Endothelial cell of umbilical vein (primary cell): Measurements from ENCODE around the gene SLC30A1. TPM values are rescaled to one million over a fixed set of nuclear protein-coding genes. Genes with fewer than 3 reads are reported as not detected.

Experiments
- BruUV-seq: library from RNA; stranded (reverse); fragments of 400-500 nt; replicated peaks from 2 replicates; lab custom pipeline; 2021; lab: Mats Ljungman, UMichigan
- CTCF ChIA-PET: fragments of 300-600, 350-600 bp; sonication (Branson Sonifier 250); formaldehyde crosslinking; loops from one replicate; lab custom pipeline; 2021; ENCODE audit warnings: antibody characterized with exemption, inconsistent platforms; lab: Charles Lee
- POLR2A ChIA-PET: fragments of 300-600, 350-600 bp; sonication (Branson Sonifier 250); formaldehyde crosslinking; loops from one replicate; lab custom pipeline; 2021; ENCODE audit warnings: antibody characterized with exemption, inconsistent platforms; lab: Charles Lee
- DNase-seq: peaks from one replicate; pipeline ENCODE4 v3.0.0-alpha.2; 2011; ENCODE audit warnings: low read depth, low spot score
- FAIRE-seq: peaks from 2 replicates; lab custom pipeline; 2011; peaks lifted over from hg19 to GRCh38; lab: Jason Lieb, UNC
- H2AFZ ChIP-seq: 2 replicates; pipeline ENCODE4 v1.6.0; 2012; ENCODE audit warnings: low read depth, low read length, control low read depth, inconsistent platforms
- H3K27ac ChIP-seq: 2 replicates; pipeline ENCODE4 v1.5.1; 2011; ENCODE audit warnings: low read depth, mild to moderate bottlenecking, control low read depth, low read length, moderate library complexity; ENCODE audit not compliant: insufficient read depth
- H3K27me3 ChIP-seq, 2 experiments: 2 replicates each; pipeline versions ENCODE4 v1.6.0 to v1.6.1; 2011; ENCODE audit warnings: low read length in 2 of 2, mixed read lengths in 1 of 2; ENCODE audit not compliant: control insufficient read depth in 2 of 2, insufficient read depth in 2 of 2
- H3K36me3 ChIP-seq, 2 experiments: 2 replicates in 1 of 2; 3 replicates in 1 of 2; pipeline ENCODE4 v1.5.1; 2011; ENCODE audit warnings: low read length in 2 of 2, mild to moderate bottlenecking in 1 of 2, moderate library complexity in 1 of 2; ENCODE audit not compliant: control insufficient read depth in 2 of 2, insufficient read depth in 2 of 2; ENCODE audit errors: extremely low read depth in 1 of 2
- H3K4me1 ChIP-seq: 3 replicates; pipeline ENCODE4 v1.5.1; 2011; ENCODE audit warnings: mild to moderate bottlenecking, low read length; ENCODE audit not compliant: control insufficient read depth, insufficient read depth; ENCODE audit errors: extremely low read depth
- H3K4me2 ChIP-seq: 2 replicates; pipeline ENCODE4 v1.6.1; 2011; ENCODE audit warnings: low read length, control low read depth, mixed read lengths; ENCODE audit not compliant: insufficient read depth
- H3K4me3 ChIP-seq, 3 experiments: fragments of 200-600 bp in 1 of 3; sonication (generic), shearing (Covaris generic) in 1 of 3; replicated peaks in 1 of 3; 2 replicates each; pipeline ENCODE4 v1.5.1; 2011 to 2016; ENCODE audit warnings: control low read depth in 3 of 3, low read length in 3 of 3, mild to moderate bottlenecking in 2 of 3, inconsistent platforms in 1 of 3, low read depth in 1 of 3, moderate library complexity in 1 of 3; ENCODE audit not compliant: insufficient read depth in 1 of 3
- H3K79me2 ChIP-seq: 2 replicates; pipeline ENCODE4 v1.6.0; 2012; ENCODE audit warnings: low read length, inconsistent platforms; ENCODE audit not compliant: control insufficient read depth, insufficient read depth
- H3K9ac ChIP-seq: replicated peaks from 2 replicates; pipeline ENCODE3; 2011; ENCODE audit warnings: low read length, control low read depth; ENCODE audit not compliant: insufficient read depth; ENCODE audit errors: extremely low read depth
- H3K9me1 ChIP-seq: replicated peaks from 3 replicates; pipeline ENCODE4 v1.6.0; 2011; ENCODE audit warnings: mild to moderate bottlenecking, low read length; ENCODE audit not compliant: control insufficient read depth, insufficient read depth; ENCODE audit errors: extremely low read depth
- H3K9me3 ChIP-seq: replicated peaks from 2 replicates; pipeline ENCODE4 v1.5.1; 2012; ENCODE audit warnings: low read length, inconsistent platforms; ENCODE audit not compliant: control insufficient read depth, insufficient read depth
- H4K20me1 ChIP-seq: replicated peaks from 2 replicates; pipeline ENCODE3; 2011; ENCODE audit warnings: mild to moderate bottlenecking, low read length; ENCODE audit not compliant: control insufficient read depth, insufficient read depth; ENCODE audit errors: extremely low read depth
- CTCF ChIP-seq, 2 donors: IDR thresholded peaks; 1 replicate in 1 of 2; 2 replicates in 1 of 2; pipeline ENCODE4 v1.5.1; 2011; ENCODE audit warnings: low read length in 2 of 2, mild to moderate bottlenecking in 2 of 2, moderate library complexity in 2 of 2, control low read depth in 1 of 2, inconsistent platforms in 1 of 2, low read depth in 1 of 2; ENCODE audit not compliant: insufficient read depth in 1 of 2; ENCODE audit errors: extremely low read depth in 1 of 2
- EZH2 ChIP-seq: IDR thresholded peaks from 2 replicates; pipeline ENCODE4 v1.6.1; 2012; ENCODE audit warnings: borderline replicate concordance, low read depth, mild to moderate bottlenecking, moderate library complexity, low read length, inconsistent platforms; ENCODE audit not compliant: severe bottlenecking
- FOS ChIP-seq: IDR thresholded peaks from 2 replicates; pipeline ENCODE4 v1.6.1; 2011; ENCODE audit warnings: mild to moderate bottlenecking, low read length, moderate library complexity, borderline replicate concordance; ENCODE audit not compliant: insufficient read depth
- GATA2 ChIP-seq: IDR thresholded peaks from 2 replicates; pipeline ENCODE4 v1.7.0; 2011; ENCODE audit warnings: low read depth, mild to moderate bottlenecking, moderate library complexity, mixed read lengths, low read length; ENCODE audit not compliant: insufficient read length, insufficient read depth
- JUN ChIP-seq: IDR thresholded peaks from 2 replicates; pipeline ENCODE4 v1.6.1; 2011; ENCODE audit warnings: borderline replicate concordance, low read depth; ENCODE audit not compliant: insufficient read length, insufficient read depth
- MAX ChIP-seq: IDR thresholded peaks from 2 replicates; pipeline ENCODE4 v1.6.1; 2011; ENCODE audit not compliant: insufficient read depth, insufficient read length
- MYC ChIP-seq: IDR thresholded peaks from one replicate; pipeline ENCODE4 v1.6.1; 2011; ENCODE audit warnings: mild to moderate bottlenecking, low read depth, low read length
- POLR2A ChIP-seq: IDR thresholded peaks from 2 replicates; pipeline ENCODE4 v1.6.1; 2012; ENCODE audit warnings: low read depth, mild to moderate bottlenecking, control low read depth, low read length
- POLR2AphosphoS5 ChIP-seq: IDR thresholded peaks from 2 replicates; pipeline ENCODE4 v1.6.1; 2012; ENCODE audit warnings: low read depth, mild to moderate bottlenecking, control low read depth, low read length, moderate library complexity; ENCODE audit not compliant: insufficient read depth
- dilution Hi-C: fragments of 300-500 bp; cut with MboI; formaldehyde crosslinking; loops from one replicate; pipeline ENCODE4 v1.15.0; 2019; ENCODE audit warnings: low sequenced_read_pairs; ENCODE audit not compliant: extremely low pct_ligation_motif_present
- intact Hi-C: fragments of 100-400 bp; cut with micrococcal nuclease; formaldehyde crosslinking; loops from one replicate; pipeline ENCODE4 v1.10.0; 2022
- polyA plus RNA-seq, 4 experiments: library from polyadenylated mRNA; depleted of rRNA in 3 of 4; stranded (reverse) in 3 of 4; unstranded in 1 of 4; fragments of >200 nt; gene quantifications; 2 replicates each; pipeline versions ENCODE4 v1.2.1 to v1.2.3, GENCODE V29; 2011 to 2012; ENCODE audit warnings: missing spikeins in 1 of 4
- total RNA-seq: library from RNA; stranded (reverse); gene quantifications from 2 replicates; pipeline ENCODE4 v1.2.3, GENCODE V29; 2021

SLC30A1 gene
- total and polyA plus RNA-seq, 2 donors (not counting 3 experiments of a cell fraction or from before 2014, with no cell fraction given): 5.5 to 21.5 TPM

- no peak overlapping the region for H3K4me3 ChIP-seq
- CTCF ChIA-PET: interaction anchor here (1.1 kb wide), 1 partner anchor 20 kb away, joined by 3 read pairs; no protein-coding TSS in a partner anchor
- TF ChIP-seq POLR2A (no peak), EZH2 (no peak), POLR2AphosphoS5 (no peak), MYC (no peak), CTCF (IDR thresholded peaks at IDR 0.05; ENCODE audit: extremely low read depth in 1 of 2, insufficient read depth in 1 of 2, low read depth in 1 of 2, low read length in 2 of 2) (no peak), MAX (no peak), GATA2 (no peak), FOS (no peak), JUN (no peak)
- dilution Hi-C loops: no loop called here
- POLR2A ChIA-PET: no interaction called here
- no peak overlapping the region for H2AFZ ChIP-seq
- no peak overlapping the region for H3K4me2 ChIP-seq
- H3K27me3 ChIP-seq: no peaks in the 10 kb centered on the region
- no peaks in the 10 kb centered on the region for H4K20me1 ChIP-seq
- FAIRE-seq (no peak), DNase-seq (no peak)
- H3K36me3 ChIP-seq: no peaks in the 10 kb centered on the region
- no peak overlapping the region for H3K27ac ChIP-seq
- no TSS peak for BruUV-seq
- intact Hi-C loops: no loop called here
- H3K9ac ChIP-seq: no peak overlapping the region
- no peaks in the 10 kb centered on the region for H3K4me1 ChIP-seq
- no peaks in the 10 kb centered on the region for H3K9me1 ChIP-seq
- H3K9me3 ChIP-seq: no peaks in the 10 kb centered on the region
- H3K79me2 ChIP-seq: no peaks in the 10 kb centered on the region
Measured at GRCh38 chr1:211534545-211535291, 44.2 kb downstream of the SLC30A1 start.
